HS-5 (cell line): Measurements from ENCODE around the gene SLC35F3.

ENCODE experiments used
- DNase-seq: peaks from one replicate; pipeline ENCODE4 v3.0.0-alpha.2; 2012; ENCODE audit warnings: low read depth

Gene SLC35F3

DNA sequence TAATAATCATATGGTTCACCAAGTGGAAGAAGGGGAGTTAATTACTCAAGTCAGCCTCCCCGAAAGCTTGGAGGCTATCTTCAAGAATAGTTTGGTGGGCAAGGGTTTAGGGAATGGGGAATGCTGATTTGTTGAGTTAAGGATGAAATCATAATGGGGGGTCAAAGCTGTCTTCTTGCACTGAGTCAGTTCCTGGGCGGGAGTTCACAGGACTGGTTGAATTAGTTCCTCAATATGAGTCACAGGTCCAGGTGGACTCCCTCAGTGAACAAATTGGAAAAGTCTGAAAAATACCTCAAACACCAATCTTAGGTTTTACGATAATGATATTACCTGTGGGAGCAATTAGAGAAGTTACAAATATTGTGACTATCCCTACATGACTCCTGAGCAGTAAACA lies 353.6 kb downstream of the SLC35F3 start:
- no peak for DNase-seq

GRCh38 chr1:234260578-234260977 lies 356.1 kb downstream of the SLC35F3 start:
- DNase-seq: no peak

DNA sequence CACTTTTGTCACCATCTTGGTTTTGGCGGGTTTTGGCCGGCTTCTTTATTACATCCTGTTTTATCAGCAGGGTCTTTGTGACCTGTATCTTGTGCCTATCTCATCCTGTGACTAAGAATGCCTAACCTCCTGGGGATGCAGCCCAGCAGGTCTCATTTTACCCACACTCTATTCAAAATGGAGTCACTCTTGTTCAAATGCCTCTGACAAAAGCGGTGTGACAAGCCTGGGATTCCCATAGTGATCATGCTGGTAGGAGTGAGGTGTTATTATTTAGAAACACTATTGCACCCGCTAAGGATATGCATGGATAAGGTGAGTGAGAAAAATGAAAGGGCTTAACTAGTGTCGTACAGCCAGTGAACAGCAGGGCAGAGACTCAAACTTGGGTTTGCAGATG lies 357.1 kb downstream of the SLC35F3 start:
- no peak for DNase-seq

- no peak for DNase-seq
These were observed 357.7 kb downstream of the SLC35F3 start for GRCh38 chr1:234262007-234262753.

DNA sequence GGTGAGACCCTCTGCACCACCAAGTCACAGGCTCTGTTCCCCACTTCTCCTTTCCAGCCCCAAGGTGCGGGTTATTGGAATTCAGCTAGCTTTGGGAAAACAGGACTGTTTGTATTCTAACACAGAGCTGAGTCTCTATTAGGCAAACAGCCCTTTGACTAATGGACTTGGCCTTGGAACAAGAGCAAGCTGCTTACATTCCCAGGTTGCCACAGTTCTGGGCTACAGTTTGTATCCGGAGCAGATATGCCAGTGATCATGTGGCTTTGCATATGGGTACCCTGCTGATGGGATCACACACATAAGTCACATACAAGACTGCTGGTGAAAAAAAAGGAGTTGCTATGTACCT lies 358.3 kb downstream of the SLC35F3 start:
- no peak for DNase-seq

- no peak for DNase-seq
These were observed 360.4 kb downstream of the SLC35F3 start for GRCh38 chr1:234264832-234265231.

GRCh38 chr1:234265321-234265720 lies 360.8 kb downstream of the SLC35F3 start:
- no peak for DNase-seq

- no peak for DNase-seq
These were observed 361.4 kb downstream of the SLC35F3 start for GRCh38 chr1:234265861-234266260.

DNA sequence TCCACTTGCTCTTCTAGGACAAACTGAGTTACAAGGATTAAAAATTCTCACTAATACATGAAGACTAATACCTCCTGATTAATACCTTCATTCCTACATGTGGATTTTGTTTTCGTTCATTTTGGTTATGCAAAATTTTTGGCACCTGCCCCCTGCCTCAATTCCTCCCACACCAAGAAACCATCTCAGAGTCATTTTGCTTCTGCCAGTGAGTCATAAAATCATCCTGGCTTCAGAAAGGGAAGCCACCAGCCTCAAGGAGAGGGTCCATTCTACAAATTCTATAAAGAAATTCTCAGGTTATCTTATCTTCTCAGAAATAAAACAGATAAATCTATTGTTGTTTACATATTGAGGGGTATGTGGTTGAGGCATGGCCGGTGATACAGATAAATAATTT lies 365.6 kb downstream of the SLC35F3 start:
- DNase-seq: no peak

- no peak for DNase-seq
These were observed 366.2 kb downstream of the SLC35F3 start for GRCh38 chr1:234270581-234271242.

DNA sequence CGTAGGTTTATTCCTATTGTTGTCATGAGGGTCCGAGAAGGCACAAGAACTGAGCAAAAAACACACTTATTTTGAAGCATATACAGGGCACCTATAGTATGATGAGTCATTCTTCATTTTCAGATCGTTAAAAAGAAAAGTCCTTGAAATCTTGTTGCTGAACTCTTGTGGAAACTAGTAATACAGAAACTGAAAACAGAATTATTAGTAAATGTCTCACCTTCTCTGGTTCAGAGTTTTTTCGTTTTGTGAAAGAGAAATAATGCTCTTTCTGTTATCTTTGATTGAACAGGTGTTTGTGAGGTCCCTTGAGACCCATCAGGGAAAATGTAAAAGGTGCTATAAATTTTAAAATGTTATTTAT lies 366.7 kb downstream of the SLC35F3 start:
- DNase-seq: no peak

- DNase-seq: no peak
These were observed 368.3 kb downstream of the SLC35F3 start for GRCh38 chr1:234272656-234273312.

GRCh38 chr1:234273981-234274380 lies 369.5 kb downstream of the SLC35F3 start:
- DNase-seq: no peak

DNA sequence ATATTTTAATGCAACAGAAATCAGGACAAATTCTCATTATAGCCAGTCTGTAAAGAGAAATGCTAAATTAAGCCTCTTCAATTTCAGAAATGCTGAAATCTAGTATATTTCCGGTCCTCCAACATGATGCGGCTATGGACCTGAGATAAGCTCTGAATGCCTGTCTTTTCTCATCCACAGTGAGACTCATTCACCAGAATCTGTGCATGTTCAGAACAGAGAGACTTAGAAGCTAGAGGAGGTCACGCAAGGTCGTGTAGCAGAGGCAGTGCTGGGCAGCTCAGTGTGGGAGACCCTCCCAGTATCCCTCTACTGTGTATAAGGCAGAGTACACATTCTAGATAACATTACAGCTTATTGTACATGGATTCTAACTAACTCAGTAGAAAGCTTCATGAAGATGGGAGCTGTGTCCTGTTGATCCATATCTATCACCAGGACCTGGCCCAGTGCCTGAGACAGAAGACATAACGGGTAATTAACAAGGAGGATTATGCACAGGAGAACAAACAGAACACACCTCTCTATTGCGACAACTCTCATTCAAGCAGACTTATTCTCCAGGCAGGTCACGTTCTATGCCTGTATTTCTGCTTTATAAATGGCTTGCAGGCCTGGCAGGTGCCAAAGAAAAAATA lies 371.8 kb downstream of the SLC35F3 start:
- DNase-seq: no peak

- DNase-seq: no peak
These were observed 372.8 kb downstream of the SLC35F3 start for GRCh38 chr1:234277161-234277868.

DNA sequence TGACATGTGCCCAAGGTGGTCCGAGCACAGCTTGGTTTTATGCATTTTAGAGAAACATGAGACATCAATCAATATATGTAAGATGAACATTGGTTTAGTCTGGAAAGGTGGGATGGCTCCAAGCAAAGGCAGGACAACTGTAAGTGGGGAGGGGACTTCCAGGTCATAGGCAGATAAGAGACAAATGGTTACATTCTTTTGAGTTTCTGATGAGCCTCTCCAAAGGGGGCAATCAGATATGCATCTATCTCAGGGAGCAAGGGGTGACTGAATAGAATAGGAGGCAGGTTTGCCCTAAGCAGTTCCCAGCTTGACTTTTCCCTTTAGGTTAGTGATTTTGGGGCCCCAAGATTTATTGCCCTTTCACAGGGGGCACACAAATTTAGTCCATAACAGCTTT lies 374.5 kb downstream of the SLC35F3 start:
- DNase-seq: no peak

DNA sequence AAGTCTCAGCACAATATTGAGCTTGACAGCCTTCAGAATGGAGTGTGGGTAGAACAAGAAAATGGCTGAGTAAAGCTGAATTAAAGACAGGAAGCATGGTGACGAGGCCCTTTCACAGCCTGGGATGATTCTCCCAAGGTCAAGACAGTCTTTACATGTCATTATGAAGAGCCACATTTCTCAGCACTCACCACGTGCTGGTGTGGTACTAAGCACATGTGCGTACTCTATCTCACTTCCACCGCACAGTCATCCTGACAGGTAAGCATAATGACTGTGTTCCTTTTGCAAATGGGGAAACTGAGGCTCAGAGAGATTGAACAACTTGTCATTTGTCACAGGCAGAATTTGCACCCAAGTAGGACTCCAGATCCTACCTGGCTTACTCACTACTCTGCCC lies 376.0 kb downstream of the SLC35F3 start:
- no peak for DNase-seq

- DNase-seq: no peak
These were observed 377.5 kb downstream of the SLC35F3 start for GRCh38 chr1:234281826-234282489.

DNA sequence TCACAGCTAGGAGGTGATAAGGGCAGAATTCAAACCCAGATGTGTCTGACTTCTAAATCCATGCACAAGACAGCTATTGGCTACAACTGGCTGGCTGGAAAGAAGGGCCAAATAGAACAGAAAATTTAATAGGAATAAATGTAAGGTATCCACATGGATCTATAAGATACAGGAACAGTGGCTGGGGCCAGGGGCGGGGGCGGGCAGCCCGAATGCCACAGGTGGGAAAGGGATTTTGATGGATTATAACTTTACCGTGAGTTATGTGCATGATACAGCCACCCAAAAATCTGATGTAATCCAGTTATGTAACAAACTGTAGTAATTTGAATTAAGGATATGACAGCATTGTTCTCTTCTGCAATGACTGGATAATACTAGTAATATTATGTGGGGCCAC lies 381.7 kb downstream of the SLC35F3 start:
- DNase-seq: no peak

- DNase-seq: no peak
These were observed 384.5 kb downstream of the SLC35F3 start for GRCh38 chr1:234288946-234289345.

DNA sequence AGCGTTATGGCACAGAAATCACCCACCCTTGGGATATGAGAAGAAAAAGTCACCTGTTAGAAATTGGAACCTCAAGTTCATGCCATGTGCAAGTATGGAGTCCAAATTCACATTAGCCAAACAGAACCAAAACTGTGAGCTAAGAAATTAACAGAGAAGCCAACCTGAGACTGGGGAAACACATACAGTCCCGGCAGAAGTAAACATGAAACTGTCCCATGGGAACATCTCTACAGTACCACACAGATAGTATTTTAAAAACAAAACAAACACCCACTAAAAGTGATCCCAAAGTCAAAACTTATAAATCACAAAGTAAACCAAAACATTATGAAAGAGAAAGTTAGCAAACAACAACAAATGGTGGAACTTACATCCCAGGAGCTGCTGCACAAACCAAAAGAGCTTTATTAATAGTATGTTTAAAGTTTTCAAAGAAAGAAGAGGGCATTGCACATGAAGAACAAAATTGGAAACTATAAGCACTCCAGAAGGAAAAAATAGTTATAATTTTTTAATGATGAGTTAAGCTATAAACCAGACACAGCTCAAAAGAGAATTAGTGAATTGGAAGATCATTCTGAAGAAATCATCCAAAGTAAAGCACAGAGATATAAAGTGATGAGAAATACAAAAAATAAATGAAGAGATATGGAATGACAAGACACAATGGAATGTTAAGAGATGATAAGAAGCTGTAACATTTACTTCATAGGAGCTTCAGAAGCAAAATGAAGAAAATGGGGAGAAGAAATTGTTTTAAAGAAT lies 385.2 kb downstream of the SLC35F3 start:
- no peak for DNase-seq
